Measurements from ENCODE around the gene GPC2.
"Not testable (repeated sequence)": the region's sequence is repeated elsewhere in the genome, so short reads cannot be mapped to it uniquely, and the experiment has no call there.

GPC2 gene

GRCh38 chr7:100153708-100154535 lies 23.3 kb downstream of the GPC2 start:
- in situ Hi-C loops (cut with MboI; ENCODE audit: low sequenced_read_pairs), result no loop called here

- in situ Hi-C loops (cut with MboI; ENCODE audit: low sequenced_read_pairs), result no loop called here
Observed at GRCh38 chr7:100152937-100153666, 24.1 kb downstream of the GPC2 start.

- in situ Hi-C loops (cut with MboI; ENCODE audit: low sequenced_read_pairs), result no loop called here
Observed at GRCh38 chr7:100152404-100152803, 24.8 kb downstream of the GPC2 start.

- in situ Hi-C loops (cut with MboI; ENCODE audit: low sequenced_read_pairs), result no loop called here
Observed at GRCh38 chr7:100148559-100149328, 28.4 kb downstream of the GPC2 start, which contains the start of gene LAMTOR4. Gene LAMTOR4 (plus strand): TSS chr7:100148918. CDS start chr7:100148973, 55 bp downstream.

- in situ Hi-C loops (cut with MboI; ENCODE audit: low sequenced_read_pairs), result no loop called here
Observed at GRCh38 chr7:100148225-100148558, 29.0 kb downstream of the GPC2 start.

GRCh38 chr7:100147278-100147677 lies 29.9 kb downstream of the GPC2 start:
- in situ Hi-C loops (cut with MboI; ENCODE audit: low sequenced_read_pairs), result no loop called here

GRCh38 chr7:100146350-100146749 lies 30.8 kb downstream of the GPC2 start:
- in situ Hi-C loops (cut with MboI; ENCODE audit: low sequenced_read_pairs), result not testable (repeated sequence)

- in situ Hi-C loops (cut with MboI; ENCODE audit: low sequenced_read_pairs), result no loop called here
Observed at GRCh38 chr7:100142461-100142860, 34.7 kb downstream of the GPC2 start.

GRCh38 chr7:100141555-100141949 lies 35.6 kb downstream of the GPC2 start:
- in situ Hi-C loops (cut with MboI; ENCODE audit: low sequenced_read_pairs), result no loop called here

GRCh38 chr7:100137851-100138760 lies 39.1 kb downstream of the GPC2 start:
- in situ Hi-C loops (cut with MboI; ENCODE audit: low sequenced_read_pairs), result loop anchor here (10.0 kb wide), 1 partner anchor 67 kb away; no protein-coding TSS in a partner anchor

GRCh38 chr7:100132697-100133151 lies 44.5 kb downstream of the GPC2 start:
- in situ Hi-C loops (cut with MboI; ENCODE audit: low sequenced_read_pairs), result loop anchor here (10.0 kb wide), 1 partner anchor 72 kb away; no protein-coding TSS in a partner anchor

GRCh38 chr7:100132126-100132525 lies 45.1 kb downstream of the GPC2 start:
- in situ Hi-C loops (cut with MboI; ENCODE audit: low sequenced_read_pairs), result loop anchor here (10.0 kb wide), 1 partner anchor 73 kb away; no protein-coding TSS in a partner anchor

- in situ Hi-C loops (cut with MboI; ENCODE audit: low sequenced_read_pairs), result loop anchor here (10.0 kb wide), 1 partner anchor 74 kb away; no protein-coding TSS in a partner anchor
Observed at GRCh38 chr7:100130608-100131453, 46.4 kb downstream of the GPC2 start.

- in situ Hi-C loops (cut with MboI; ENCODE audit: low sequenced_read_pairs), result loop anchor here (10.0 kb wide), 1 partner anchor 75 kb away; no protein-coding TSS in a partner anchor
Observed at GRCh38 chr7:100130220-100130607, 47.0 kb downstream of the GPC2 start.

GRCh38 chr7:100128637-100128963 lies 48.6 kb downstream of the GPC2 start:
- in situ Hi-C loops (cut with MboI; ENCODE audit: low sequenced_read_pairs), result no loop called here

- in situ Hi-C loops (cut with MboI; ENCODE audit: low sequenced_read_pairs), result no loop called here
Observed at GRCh38 chr7:100127866-100128636, 49.1 kb downstream of the GPC2 start.

- in situ Hi-C loops (cut with MboI; ENCODE audit: low sequenced_read_pairs), result no loop called here
Observed at GRCh38 chr7:100126931-100127865, 50.0 kb downstream of the GPC2 start, which contains the start of gene MBLAC1. Gene MBLAC1 (plus strand): TSS chr7:100126967. CDS start chr7:100127396, 429 bp downstream.

Data from HL-60/S4 treated with phorbol 12-myristate 13-acetate at 8.2 ng/mL for 4 days and 3 days (cell line).